Naive thymus-derived CD4-positive, alpha-beta T cell (primary cell): ENCODE measurements around the gene KIF19. TPM values are rescaled to one million over a fixed set of nuclear protein-coding genes. Genes with fewer than 3 reads are reported as not detected.
A peak's percentile ranks its signal among the peaks of the same experiment; 100 is the strongest.

Source experiments
- ATAC-seq: fragments of 150-1000 bp; cut with Tn5 transposase; 2 replicates; pipeline ENCODE4 v1.10.0; 2021; ENCODE audit warnings: mild to moderate bottlenecking, moderate library complexity
- CTCF ChIA-PET: fragments of 350-600 bp; sonication (Branson Sonifier 250); formaldehyde crosslinking; loops from one replicate; lab custom pipeline; 2021; ENCODE audit warnings: antibody characterized with exemption; lab: Charles Lee
- POLR2A ChIA-PET: fragments of 350-600 bp; sonication (Branson Sonifier 250); formaldehyde crosslinking; loops from one replicate; lab custom pipeline; 2021; ENCODE audit warnings: antibody characterized with exemption, inconsistent platforms; lab: Charles Lee
- DNase-seq, 9 donors: peaks; one replicate each; pipeline versions ENCODE4 v3.0.0 to v3.0.0-alpha.2; 2020 to 2022; ENCODE audit warnings: mixed read lengths in 1 of 9
- H3K27ac ChIP-seq: one replicate; pipeline ENCODE4 v1.7.0; 2013; ENCODE audit warnings: mild to moderate bottlenecking, low read depth, low read length, moderate library complexity
- H3K27me3 ChIP-seq, 2 donors: one replicate each; pipeline ENCODE4 v1.7.0; 2013; ENCODE audit warnings: low read length in 2 of 2, mild to moderate bottlenecking in 2 of 2, moderate library complexity in 2 of 2; ENCODE audit not compliant: control insufficient read depth in 2 of 2, insufficient read depth in 2 of 2
- H3K36me3 ChIP-seq, 3 experiments: 1 replicate in 2 of 3; 2 replicates in 1 of 3; pipeline ENCODE4 v1.7.0; 2013; ENCODE audit warnings: low read length in 3 of 3, mild to moderate bottlenecking in 3 of 3, moderate library complexity in 1 of 3; ENCODE audit not compliant: insufficient read depth in 3 of 3, control insufficient read depth in 2 of 3
- H3K4me1 ChIP-seq, 2 donors: one replicate each; pipeline ENCODE4 v1.7.0; 2013; ENCODE audit warnings: low read length in 2 of 2, mild to moderate bottlenecking in 2 of 2, moderate library complexity in 1 of 2; ENCODE audit not compliant: control insufficient read depth in 2 of 2, insufficient read depth in 2 of 2
- H3K4me3 ChIP-seq: 2 replicates; pipeline ENCODE4 v1.7.0; 2013; ENCODE audit warnings: mild to moderate bottlenecking, low read length
- H3K9me3 ChIP-seq, 3 experiments: 1 replicate in 2 of 3; 2 replicates in 1 of 3; pipeline ENCODE4 v1.7.0; 2013; ENCODE audit warnings: low read length in 3 of 3; ENCODE audit not compliant: control insufficient read depth in 2 of 3
- H3K27ac Mint-ChIP-seq, 9 donors: one replicate each; pipeline ENCODE4 v1.8.0; 2020 to 2022; ENCODE audit warnings: mixed read lengths in 9 of 9, mild to moderate bottlenecking in 8 of 9, moderate library complexity in 5 of 9, inconsistent platforms in 2 of 9
- H3K27me3 Mint-ChIP-seq, 5 donors: one replicate each; pipeline ENCODE4 v1.8.0; 2021 to 2022; ENCODE audit warnings: mixed read lengths in 5 of 5, mild to moderate bottlenecking in 1 of 5
- H3K36me3 Mint-ChIP-seq, 5 donors: one replicate each; pipeline ENCODE4 v1.8.0; 2020 to 2022; ENCODE audit warnings: mixed read lengths in 5 of 5, mild to moderate bottlenecking in 3 of 5, inconsistent platforms in 1 of 5
- H3K4me1 Mint-ChIP-seq, 7 donors: one replicate each; pipeline ENCODE4 v1.8.0; 2020 to 2022; ENCODE audit warnings: mixed read lengths in 7 of 7, mild to moderate bottlenecking in 3 of 7, inconsistent platforms in 1 of 7
- H3K4me3 Mint-ChIP-seq, 10 donors: one replicate each; pipeline ENCODE4 v1.8.0; 2020 to 2022; ENCODE audit warnings: mild to moderate bottlenecking in 10 of 10, mixed read lengths in 10 of 10, moderate library complexity in 6 of 10, inconsistent platforms in 2 of 10
- H3K9me3 Mint-ChIP-seq, 11 donors: one replicate each; pipeline ENCODE4 v1.8.0; 2020 to 2022; ENCODE audit warnings: mixed read lengths in 11 of 11, mild to moderate bottlenecking in 4 of 11, inconsistent platforms in 1 of 11, moderate library complexity in 1 of 11
- intact Hi-C, 2 donors: fragments of 100-400 bp; cut with micrococcal nuclease; formaldehyde crosslinking; loops; one replicate each; pipeline ENCODE4 v1.15.1; 2023
- polyA plus RNA-seq, 2 donors: library from polyadenylated mRNA; unstranded; fragments of 300-500 nt; fragmentation: Illumina TruSeq; gene quantifications; one replicate each; pipeline ENCODE4 v1.2.3, GENCODE V29; 2021
- total RNA-seq, 6 experiments: library from RNA in 5 of 6; stranded (reverse) in 5 of 6; gene quantifications; 1 replicate in 5 of 6; 2 replicates in 1 of 6; pipeline ENCODE4 v1.2.3 and lab custom pipeline; 2021 to 2026

KIF19 gene
- total and polyA plus RNA-seq, 7 experiments from 2014 or later: 0.34 to 1.2 (median 0.47) TPM; not detected in 3

DNA sequence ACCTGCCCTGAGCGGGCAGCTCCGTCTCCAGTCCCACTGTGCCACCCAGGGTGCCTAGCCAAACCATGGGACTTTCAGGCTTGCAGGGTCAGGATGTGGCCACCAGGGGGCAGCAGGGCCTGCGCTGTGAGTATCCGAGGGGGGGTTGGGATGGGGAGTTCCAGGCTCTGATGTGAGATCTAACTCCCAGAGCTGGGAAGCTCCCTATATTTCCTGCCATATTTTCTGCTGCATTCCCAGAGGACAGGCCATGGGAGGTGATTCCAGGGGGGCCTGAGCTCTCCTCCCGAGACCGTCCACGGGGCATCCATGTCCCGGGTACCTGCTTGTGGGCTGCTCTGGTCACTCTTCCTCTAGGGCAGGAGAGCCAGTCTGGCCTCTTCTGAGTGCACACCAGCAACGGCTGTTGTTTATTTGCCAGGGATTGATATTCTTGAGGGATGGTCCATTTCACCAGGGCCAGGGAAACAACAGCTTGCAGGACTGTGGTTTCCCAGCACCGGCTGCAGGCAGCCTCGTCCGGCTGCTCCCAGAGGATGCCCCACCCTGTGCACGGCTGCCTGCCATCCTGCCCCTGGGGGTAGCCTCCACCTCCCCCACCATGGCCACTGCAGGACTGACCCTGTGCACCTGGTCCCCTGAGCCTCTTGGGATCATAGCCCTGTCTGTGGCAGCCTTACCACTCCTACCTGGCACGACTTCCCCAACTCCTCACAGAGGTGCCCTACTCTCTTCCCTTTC lies 42.5 kb downstream of the KIF19 start:
- ATAC-seq: peak; percentile 87
- POLR2A ChIA-PET: interaction anchor here (0.6 kb wide), 1 partner anchor 9 kb away, joined by 5 read pairs; no protein-coding TSS in a partner anchor
- no peak overlapping the region for H3K27ac ChIP-seq

GRCh38 chr17:74369221-74369620 lies 43.2 kb downstream of the KIF19 start:
- intact Hi-C loops: loop anchor here (2.0 to 5.0 kb wide), 2 partner anchors 158 to 233 kb away; no protein-coding TSS in a partner anchor
- ChIA-PET POLR2A (interaction anchor here (0.6 kb wide), 2 partner anchors 9 to 115 kb away, joined by 4 to 5 read pairs; no protein-coding TSS in a partner anchor), CTCF (interaction anchor here (0.7 to 4.5 kb wide), 12 partner anchors 10 to 166 kb away, joined by 3 to 40 read pairs (median 4); partner anchors contain the start of gene RPL38)
- peaks cover 8 to 15% (median 12%) of the 10 kb centered on the region in 7 donors for H3K4me1 Mint-ChIP-seq
- Histone ChIP-seq H3K9me3 (no peaks in the 10 kb centered on the region), H3K36me3 (no peaks in the 10 kb centered on the region), H3K27me3 (no peaks in the 10 kb centered on the region), H3K4me1 (peaks cover 12 to 13% of the 10 kb centered on the region in 2 donors), H3K4me3 (peak overlapping the region; percentile 43), H3K27ac (no peak overlapping the region)
- H3K9me3 Mint-ChIP-seq: no peaks in the 10 kb centered on the region
- H3K27me3 Mint-ChIP-seq: peaks cover 0 to 9% (median 0%) of the 10 kb centered on the region in 5 donors
- H3K36me3 Mint-ChIP-seq: no peaks in the 10 kb centered on the region
- peak overlapping the region; percentile 45 to 76 (median 68) for H3K4me3 Mint-ChIP-seq
- DNase-seq (peak in 7 of 9 donors; percentile 32 to 51 (median 48)), ATAC-seq (peak; percentile 77)
- peak overlapping the region in 4 of 9 donors; percentile 36 to 74 (median 60) for H3K27ac Mint-ChIP-seq

More for the DNA sequence above, 42.5 kb downstream of the KIF19 start:
- CTCF ChIA-PET: interaction anchor here (0.7 to 4.5 kb wide), 14 partner anchors 9 to 166 kb away, joined by 3 to 40 read pairs (median 4); partner anchors contain the start of genes RPL38 and TTYH2
- Mint-ChIP-seq H3K27ac (peak overlapping the region in 1 of 9 donors; percentile 36), H3K4me1 (peaks cover 8 to 15% (median 12%) of the 10 kb centered on the region in 7 donors), H3K27me3 (peaks cover 0 to 9% (median 0%) of the 10 kb centered on the region in 5 donors), H3K4me3 (peak overlapping the region in 9 of 10 donors; percentile 53 to 76 (median 68)), H3K36me3 (no peaks in the 10 kb centered on the region), H3K9me3 (no peaks in the 10 kb centered on the region)
- Histone ChIP-seq H3K9me3 (no peaks in the 10 kb centered on the region), H3K4me1 (peaks cover 12 to 13% of the 10 kb centered on the region in 2 donors), H3K4me3 (peak overlapping the region; percentile 43), H3K27me3 (no peaks in the 10 kb centered on the region), H3K36me3 (no peaks in the 10 kb centered on the region)
- peak; percentile 39 to 78 (median 59) for DNase-seq
- intact Hi-C loops: loop anchor here (1.0 to 5.0 kb wide), 6 partner anchors 89 to 234 kb away; no protein-coding TSS in a partner anchor

GRCh38 chr17:74369665-74370490 lies 43.9 kb downstream of the KIF19 start:
- Mint-ChIP-seq H3K4me1 (peaks cover 8 to 15% (median 12%) of the 10 kb centered on the region in 7 donors), H3K36me3 (no peaks in the 10 kb centered on the region), H3K27me3 (peaks cover 0 to 9% (median 0%) of the 10 kb centered on the region in 5 donors), H3K9me3 (no peaks in the 10 kb centered on the region), H3K27ac (peak overlapping the region in 3 of 9 donors; percentile 53 to 74 (median 66)), H3K4me3 (peak overlapping the region in 4 of 10 donors; percentile 63 to 76 (median 73))
- CTCF ChIA-PET: interaction anchor here (0.6 to 4.5 kb wide), 6 partner anchors 9 to 121 kb away, joined by 3 to 40 read pairs (median 4); no protein-coding TSS in a partner anchor
- ATAC-seq (no peak), DNase-seq (peak in 1 of 9 donors; percentile 8)
- POLR2A ChIA-PET: interaction anchor here (0.6 kb wide), 2 partner anchors 8 to 115 kb away, joined by 4 to 5 read pairs; no protein-coding TSS in a partner anchor
- Histone ChIP-seq H3K27me3 (no peaks in the 10 kb centered on the region), H3K4me1 (peaks cover 12 to 13% of the 10 kb centered on the region in 2 donors), H3K36me3 (no peaks in the 10 kb centered on the region), H3K4me3 (no peak overlapping the region), H3K27ac (no peak overlapping the region), H3K9me3 (no peaks in the 10 kb centered on the region)
- intact Hi-C loops: loop anchor here (2.0 to 5.0 kb wide), 2 partner anchors 159 to 232 kb away; no protein-coding TSS in a partner anchor

DNA sequence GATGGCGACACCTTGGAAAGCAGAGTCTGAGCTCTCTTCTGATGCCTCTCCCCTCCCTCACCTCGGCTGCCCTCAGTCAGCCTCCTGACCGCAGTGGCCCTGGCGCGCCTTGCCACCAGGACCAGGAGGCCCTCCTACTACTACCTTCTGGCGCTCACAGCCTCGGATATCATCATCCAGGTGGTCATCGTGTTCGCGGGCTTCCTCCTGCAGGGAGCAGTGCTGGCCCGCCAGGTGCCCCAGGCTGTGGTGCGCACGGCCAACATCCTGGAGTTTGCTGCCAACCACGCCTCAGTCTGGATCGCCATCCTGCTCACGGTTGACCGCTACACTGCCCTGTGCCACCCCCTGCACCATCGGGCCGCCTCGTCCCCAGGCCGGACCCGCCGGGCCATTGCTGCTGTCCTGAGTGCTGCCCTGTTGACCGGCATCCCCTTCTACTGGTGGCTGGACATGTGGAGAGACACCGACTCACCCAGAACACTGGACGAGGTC lies 45.7 kb downstream of the KIF19 start:
- POLR2A ChIA-PET: no interaction called here

DNA sequence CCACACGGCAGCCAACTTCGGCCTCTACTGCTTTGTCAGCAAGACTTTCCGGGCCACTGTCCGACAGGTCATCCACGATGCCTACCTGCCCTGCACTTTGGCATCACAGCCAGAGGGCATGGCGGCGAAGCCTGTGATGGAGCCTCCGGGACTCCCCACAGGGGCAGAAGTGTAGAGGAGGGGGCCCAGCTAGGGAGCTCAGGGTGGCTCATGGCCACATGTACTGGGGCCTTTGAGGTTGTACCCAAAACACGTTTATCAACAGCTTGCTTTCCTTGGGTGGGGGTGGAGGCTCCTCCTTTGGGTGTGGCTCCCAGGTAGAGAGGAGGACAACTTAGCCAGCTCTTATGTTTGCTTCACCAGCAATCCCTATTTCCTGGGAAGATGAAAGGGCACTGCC lies 46.4 kb downstream of the KIF19 start:
- CTCF ChIA-PET: interaction anchor here (0.5 kb wide), 1 partner anchor 711 kb away, joined by 8 read pairs; no protein-coding TSS in a partner anchor
- Mint-ChIP-seq H3K27me3 (peaks cover 0 to 17% (median 0%) of the 10 kb centered on the region in 5 donors), H3K36me3 (no peaks in the 10 kb centered on the region), H3K4me1 (peaks cover 8 to 15% (median 12%) of the 10 kb centered on the region in 7 donors), H3K27ac (no peak overlapping the region), H3K9me3 (no peaks in the 10 kb centered on the region), H3K4me3 (no peak overlapping the region)
- H3K27ac ChIP-seq: no peak overlapping the region
- POLR2A ChIA-PET: no interaction called here
- DNase-seq: no peak
- intact Hi-C loops: no loop called here
- H3K36me3 ChIP-seq: no peaks in the 10 kb centered on the region
- ATAC-seq: no peak
- H3K27me3 ChIP-seq: no peaks in the 10 kb centered on the region
- no peaks in the 10 kb centered on the region for H3K9me3 ChIP-seq
- peaks cover 12 to 13% of the 10 kb centered on the region in 2 donors for H3K4me1 ChIP-seq
- H3K4me3 ChIP-seq: no peak overlapping the region

More for the DNA sequence above, 45.7 kb downstream of the KIF19 start:
- no peaks in the 10 kb centered on the region for H3K9me3 ChIP-seq
- intact Hi-C loops: no loop called here
- peaks cover 12 to 13% of the 10 kb centered on the region in 2 donors for H3K4me1 ChIP-seq
- DNase-seq (no peak), ATAC-seq (no peak)
- no peak overlapping the region for H3K4me3 Mint-ChIP-seq
- peaks cover 8 to 15% (median 12%) of the 10 kb centered on the region in 7 donors for H3K4me1 Mint-ChIP-seq
- H3K4me3 ChIP-seq: no peak overlapping the region
- peaks cover 0 to 15% (median 0%) of the 10 kb centered on the region in 5 donors for H3K27me3 Mint-ChIP-seq
- no peak overlapping the region for H3K27ac Mint-ChIP-seq
- H3K36me3 Mint-ChIP-seq: no peaks in the 10 kb centered on the region
- H3K27ac ChIP-seq: no peak overlapping the region
- no peaks in the 10 kb centered on the region for H3K9me3 Mint-ChIP-seq
- CTCF ChIA-PET: interaction anchor here (0.6 to 4.5 kb wide), 4 partner anchors 9 to 132 kb away, joined by 3 to 40 read pairs (median 4); no protein-coding TSS in a partner anchor
- no peaks in the 10 kb centered on the region for H3K27me3 ChIP-seq
- H3K36me3 ChIP-seq: no peaks in the 10 kb centered on the region
